Small intestine (tissue), 16 donors: ENCODE results near the gene ACTN4. TPM values are rescaled to one million over a fixed set of nuclear protein-coding genes. Genes with fewer than 3 reads are reported as not detected.
"Not testable (repeated sequence)": the region's sequence is repeated elsewhere in the genome, so short reads cannot be mapped to it uniquely, and the experiment has no call there.

Experiments
- DNase-seq, 2 donors: peaks; one replicate each; pipeline versions ENCODE4 v3.0.0 to v3.0.0-alpha.2; 2013
- FAIRE-seq: peaks from 2 replicates; lab custom pipeline; 2012; peaks lifted over from hg19 to GRCh38; lab: Jason Lieb, UNC
- H3K27ac ChIP-seq, 3 donors: one replicate each; pipeline ENCODE4 v1.5.1; 2013; ENCODE audit warnings: low read length in 2 of 3, mild to moderate bottlenecking in 2 of 3, control low read depth in 1 of 3, inconsistent platforms in 1 of 3, low read depth in 1 of 3, moderate library complexity in 1 of 3
- H3K27me3 ChIP-seq, 3 donors: one replicate each; pipeline ENCODE4 v1.6.1; 2013; ENCODE audit warnings: low read length in 3 of 3, inconsistent platforms in 1 of 3; ENCODE audit not compliant: control insufficient read depth in 3 of 3, insufficient read depth in 3 of 3
- H3K36me3 ChIP-seq, 3 donors: one replicate each; pipeline ENCODE4 v1.6.1; 2013; ENCODE audit warnings: low read length in 3 of 3, inconsistent platforms in 1 of 3, low read depth in 1 of 3, mild to moderate bottlenecking in 1 of 3, moderate library complexity in 1 of 3; ENCODE audit not compliant: control insufficient read depth in 3 of 3, insufficient read depth in 2 of 3
- H3K4me1 ChIP-seq, 3 donors: one replicate each; pipeline ENCODE4 v1.6.1; 2013; ENCODE audit warnings: low read length in 2 of 3, inconsistent platforms in 1 of 3, low read depth in 1 of 3, mild to moderate bottlenecking in 1 of 3, moderate library complexity in 1 of 3; ENCODE audit not compliant: control insufficient read depth in 3 of 3, insufficient read depth in 2 of 3
- H3K4me3 ChIP-seq, 3 donors: one replicate each; pipeline ENCODE4 v1.5.1; 2013; ENCODE audit warnings: low read length in 3 of 3, control low read depth in 1 of 3, inconsistent platforms in 1 of 3, low read depth in 1 of 3, mild to moderate bottlenecking in 1 of 3, moderate library complexity in 1 of 3
- H3K9me3 ChIP-seq, 2 donors: one replicate each; pipeline ENCODE4 v1.6.1; 2013; ENCODE audit warnings: low read depth in 1 of 2, low read length in 1 of 2; ENCODE audit not compliant: control insufficient read depth in 2 of 2, insufficient read depth in 1 of 2
- WGBS, 3 donors: extraction: QIAGEN DNeasy Blood & Tissue Kit; methylation state at CpG; one replicate each; pipeline ENCODE4 v1.1.7; 2013; 5-methylcytosine and 5-hydroxymethylcytosine counted together
- long read RNA-seq, 10 donors: transcript quantifications; one replicate each; lab custom pipeline, GENCODE V29; 2026
- polyA plus RNA-seq, 4 donors: library from polyadenylated mRNA; stranded (reverse) in 3 of 4; unstranded in 1 of 4; fragments of 200-250 nt in 3 of 4; fragments of 120-200 nt in 1 of 4; gene quantifications; one replicate each; pipeline versions ENCODE4 v1.2.1 to v1.2.3, GENCODE V29; 2013
- donor health status: healthy with polysubstance abuse.
- donor health status: control.
- donor health status: control.
- donor health status: Bipolar disorder and iron deficiency.
- donor health status: healthy.

Gene ACTN4
- 100 to 1,000 TPM; 188 to 790 (median 308) TPM for polyA plus RNA-seq
- long read RNA-seq, donor 1, full-length matches to known transcripts = 42 of 350 reads
- long read RNA-seq, donor 1, partial matches to known transcripts = 308 of 350 reads
- long read RNA-seq, donor 1, other reads (novel, unspliced or antisense) = 0 of 350 reads
- long read RNA-seq, donor 2, full-length matches to known transcripts = 20 of 68 reads
- long read RNA-seq, donor 2, partial matches to known transcripts = 48 of 68 reads
- long read RNA-seq, donor 2, other reads (novel, unspliced or antisense) = 0 of 68 reads
- long read RNA-seq, donor 3, full-length matches to known transcripts = 19 of 106 reads
- long read RNA-seq, donor 3, partial matches to known transcripts = 87 of 106 reads
- long read RNA-seq, donor 3, other reads (novel, unspliced or antisense) = 0 of 106 reads
- long read RNA-seq, donor 4 = 0 reads
- long read RNA-seq, donor 5, full-length matches to known transcripts = 4 of 23 reads
- long read RNA-seq, donor 5, partial matches to known transcripts = 19 of 23 reads
- long read RNA-seq, donor 5, other reads (novel, unspliced or antisense) = 0 of 23 reads
- long read RNA-seq, donor 6, full-length matches to known transcripts = 26 of 94 reads
- long read RNA-seq, donor 6, partial matches to known transcripts = 68 of 94 reads
- long read RNA-seq, donor 6, other reads (novel, unspliced or antisense) = 0 of 94 reads
- long read RNA-seq, donor 7, full-length matches to known transcripts = 13 of 20 reads
- long read RNA-seq, donor 7, partial matches to known transcripts = 7 of 20 reads
- long read RNA-seq, donor 7, other reads (novel, unspliced or antisense) = 0 of 20 reads
- long read RNA-seq, donor 8, full-length matches to known transcripts = 3 of 3 reads
- long read RNA-seq, donor 8, partial matches to known transcripts = 0 of 3 reads
- long read RNA-seq, donor 8, other reads (novel, unspliced or antisense) = 0 of 3 reads
- long read RNA-seq, donor 9, full-length matches to known transcripts = 5 of 89 reads
- long read RNA-seq, donor 9, partial matches to known transcripts = 84 of 89 reads
- long read RNA-seq, donor 9, other reads (novel, unspliced or antisense) = 0 of 89 reads
- long read RNA-seq, donor 10, full-length matches to known transcripts = 22 of 122 reads
- long read RNA-seq, donor 10, partial matches to known transcripts = 100 of 122 reads
- long read RNA-seq, donor 10, other reads (novel, unspliced or antisense) = 0 of 122 reads

- Histone ChIP-seq H3K27ac (peak within 1 kb of the TSS; percentile 93 to 99 (median 97)), H3K9me3 (no peaks in the 10 kb centered on the region), H3K27me3 (no peaks in the 10 kb centered on the region), H3K4me3 (peak within 1 kb of the TSS; percentile 94 to 99 (median 97)), H3K4me1 (peaks cover 0 to 27% (median 9%) of the 10 kb centered on the region in 3 donors), H3K36me3 (peaks cover 0 to 24% (median 0%) of the 10 kb centered on the region in 3 donors)
- FAIRE-seq = no peak
- 0 to 1% (median 1%) methylated on average over 51 to 77 of the region's 77 CpGs for WGBS, 3 donors
- peak; percentile 98 to 100 for DNase-seq
These were observed at the start of gene ACTN4 for GRCh38 chr19:38647368-38647965. TSS of gene ACTN4 (plus strand) at chr19:38647649. CDS start at chr19:38647746, 97 bp downstream.

DNA sequence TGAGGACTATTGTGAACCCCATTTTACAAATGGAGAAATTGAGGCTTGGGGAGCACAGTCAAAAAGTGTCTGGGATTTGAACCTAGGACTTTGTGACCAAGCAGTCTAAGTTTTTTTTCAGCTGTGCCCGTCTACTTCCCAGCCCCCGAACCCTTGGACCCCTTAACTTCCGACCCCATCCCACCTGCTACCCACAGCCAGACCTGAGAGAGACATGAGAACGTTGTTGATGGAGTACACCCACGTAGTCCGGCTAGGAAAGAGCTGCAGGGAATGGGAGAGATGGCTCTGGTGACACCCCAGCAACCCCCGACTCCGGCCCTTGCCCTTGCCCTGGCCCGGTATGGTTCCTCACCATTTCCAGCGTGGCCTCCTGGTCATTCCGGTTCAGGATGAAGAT, 47.7 kb upstream of the ACTN4 start:
- FAIRE-seq = no peak
- no peak for DNase-seq
- 77 to 90% (median 90%) methylated on average over 11 of the region's 11 CpGs for WGBS, 3 donors
- no peaks in the 10 kb centered on the region for H3K27me3 ChIP-seq
- H3K9me3 ChIP-seq = no peaks in the 10 kb centered on the region
- no peak overlapping the region for H3K4me3 ChIP-seq
- no peaks in the 10 kb centered on the region for H3K4me1 ChIP-seq
- H3K36me3 ChIP-seq = no peaks in the 10 kb centered on the region
- H3K27ac ChIP-seq = no peak overlapping the region

DNA sequence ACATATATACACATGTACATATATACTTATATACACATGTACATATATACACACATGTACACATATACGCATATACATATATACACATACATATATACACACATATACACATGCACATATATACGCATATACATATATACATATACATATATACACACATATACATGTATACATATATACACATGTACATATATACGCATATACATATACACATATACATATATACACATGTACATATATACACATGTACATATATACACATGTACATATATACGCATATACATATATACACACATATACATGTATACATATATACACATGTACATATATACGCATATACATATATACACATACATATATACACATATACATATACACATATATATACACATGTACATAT, 44.6 kb upstream of the ACTN4 start:
- H3K4me3 ChIP-seq, H3K27me3 ChIP-seq, H3K9me3 ChIP-seq, H3K4me1 ChIP-seq, DNase-seq, H3K36me3 ChIP-seq, H3K27ac ChIP-seq: not testable (repeated sequence)
- peak; percentile 99 for FAIRE-seq
- 93 to 97% (median 96%) methylated on average over 5 of the region's 5 CpGs for WGBS, 3 donors

DNA sequence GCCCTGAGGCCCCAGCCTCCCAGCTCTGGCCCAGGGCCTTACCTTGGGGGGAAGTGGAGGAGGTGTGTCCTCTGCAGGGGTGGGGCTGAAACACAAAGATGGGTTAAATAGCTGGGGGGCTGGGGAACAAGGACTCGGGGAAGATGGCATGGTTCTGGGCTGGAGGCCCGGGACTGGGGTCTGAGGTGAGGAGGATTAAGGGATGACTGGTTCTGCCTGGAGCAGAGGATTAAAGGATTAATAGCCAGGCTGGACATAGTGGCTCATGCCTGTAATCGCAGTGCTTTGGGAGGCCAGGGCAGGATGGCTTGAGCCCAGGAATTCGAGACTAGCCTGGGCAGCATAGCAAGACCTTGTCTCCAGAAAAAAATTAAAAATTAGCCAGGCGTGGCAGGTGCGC, 41.3 kb upstream of the ACTN4 start:
- no peak overlapping the region for H3K4me3 ChIP-seq
- WGBS, 3 donors = 73 to 85% (median 85%) methylated on average over 6 of the region's 6 CpGs
- DNase-seq = no peak
- no peaks in the 10 kb centered on the region for H3K27me3 ChIP-seq
- FAIRE-seq = no peak
- H3K27ac ChIP-seq = no peak overlapping the region
- peaks cover 0 to 2% (median 0%) of the 10 kb centered on the region in 3 donors for H3K4me1 ChIP-seq
- no peaks in the 10 kb centered on the region for H3K9me3 ChIP-seq
- peaks cover 0 to 2% (median 0%) of the 10 kb centered on the region in 3 donors for H3K36me3 ChIP-seq

- Histone ChIP-seq H3K4me3 (no peak overlapping the region), H3K27ac (no peak overlapping the region), H3K4me1 (peaks cover 0 to 10% (median 0%) of the 10 kb centered on the region in 3 donors), H3K27me3 (no peaks in the 10 kb centered on the region), H3K9me3 (no peaks in the 10 kb centered on the region), H3K36me3 (peaks cover 0 to 2% (median 0%) of the 10 kb centered on the region in 3 donors)
- 46 to 71% (median 56%) methylated on average over 3 of the region's 3 CpGs for WGBS, 3 donors
- FAIRE-seq (no peak), DNase-seq (no peak)
These were observed 33.2 kb upstream of the ACTN4 start for GRCh38 chr19:38614289-38614688.

GRCh38 chr19:38615007-38615581, 32.4 kb upstream of the ACTN4 start:
- Histone ChIP-seq H3K27me3 (no peaks in the 10 kb centered on the region), H3K36me3 (peaks cover 0 to 3% (median 2%) of the 10 kb centered on the region in 3 donors), H3K27ac (no peak overlapping the region), H3K4me3 (no peak overlapping the region), H3K9me3 (no peaks in the 10 kb centered on the region), H3K4me1 (peaks cover 0 to 13% (median 0%) of the 10 kb centered on the region in 3 donors)
- no peak for FAIRE-seq
- 67 to 72% (median 71%) methylated on average over 7 of the region's 7 CpGs for WGBS, 3 donors
- no peak for DNase-seq

GRCh38 chr19:38616265-38616664, 31.2 kb upstream of the ACTN4 start:
- no peak overlapping the region for H3K4me3 ChIP-seq
- 58 to 82% (median 76%) methylated on average over 6 of the region's 6 CpGs for WGBS, 3 donors
- FAIRE-seq = no peak

More at GRCh38 chr19:38616265-38616664, 31.2 kb upstream of the ACTN4 start:
- H3K36me3 ChIP-seq = peaks cover 0 to 14% (median 3%) of the 10 kb centered on the region in 3 donors
- no peak for DNase-seq
- H3K9me3 ChIP-seq = no peaks in the 10 kb centered on the region
- no peak overlapping the region for H3K27ac ChIP-seq
- H3K27me3 ChIP-seq = no peaks in the 10 kb centered on the region
- H3K4me1 ChIP-seq = peaks cover 0 to 14% (median 0%) of the 10 kb centered on the region in 3 donors
